Mucosa of rectum (tissue), 2 donors: ENCODE data around the gene AP5S1.

Experiments
- H3K27ac ChIP-seq, 2 donors: one replicate each; pipeline ENCODE4 v1.7.0; 2013; ENCODE audit warnings: inconsistent platforms in 2 of 2, low read depth in 2 of 2, low read length in 2 of 2
- H3K27me3 ChIP-seq, 2 donors: one replicate each; pipeline ENCODE4 v1.7.0; 2013; ENCODE audit warnings: low read length in 2 of 2; ENCODE audit not compliant: control insufficient read depth in 2 of 2, insufficient read depth in 2 of 2
- H3K36me3 ChIP-seq, 2 donors: one replicate each; pipeline ENCODE4 v1.7.0; 2013; ENCODE audit warnings: low read length in 2 of 2; ENCODE audit not compliant: control insufficient read depth in 2 of 2, insufficient read depth in 2 of 2
- H3K4me1 ChIP-seq, 2 donors: one replicate each; pipeline ENCODE4 v1.7.0; 2013; ENCODE audit warnings: low read length in 2 of 2, mild to moderate bottlenecking in 1 of 2; ENCODE audit not compliant: control insufficient read depth in 2 of 2, insufficient read depth in 2 of 2
- H3K4me3 ChIP-seq, 2 donors: one replicate each; pipeline ENCODE4 v1.7.0; 2013; ENCODE audit warnings: low read length in 2 of 2
- H3K9ac ChIP-seq, 2 donors: one replicate each; pipeline ENCODE4 v1.7.0; 2013; ENCODE audit warnings: low read length in 2 of 2, low read depth in 1 of 2, mild to moderate bottlenecking in 1 of 2
- H3K9me3 ChIP-seq, 2 donors: one replicate each; pipeline ENCODE4 v1.7.0; 2013; ENCODE audit warnings: low read length in 2 of 2; ENCODE audit not compliant: control insufficient read depth in 2 of 2
- donor health status: healthy.
- donor health status: Normal muscosa, but diverticular disease.

Gene AP5S1

DNA sequence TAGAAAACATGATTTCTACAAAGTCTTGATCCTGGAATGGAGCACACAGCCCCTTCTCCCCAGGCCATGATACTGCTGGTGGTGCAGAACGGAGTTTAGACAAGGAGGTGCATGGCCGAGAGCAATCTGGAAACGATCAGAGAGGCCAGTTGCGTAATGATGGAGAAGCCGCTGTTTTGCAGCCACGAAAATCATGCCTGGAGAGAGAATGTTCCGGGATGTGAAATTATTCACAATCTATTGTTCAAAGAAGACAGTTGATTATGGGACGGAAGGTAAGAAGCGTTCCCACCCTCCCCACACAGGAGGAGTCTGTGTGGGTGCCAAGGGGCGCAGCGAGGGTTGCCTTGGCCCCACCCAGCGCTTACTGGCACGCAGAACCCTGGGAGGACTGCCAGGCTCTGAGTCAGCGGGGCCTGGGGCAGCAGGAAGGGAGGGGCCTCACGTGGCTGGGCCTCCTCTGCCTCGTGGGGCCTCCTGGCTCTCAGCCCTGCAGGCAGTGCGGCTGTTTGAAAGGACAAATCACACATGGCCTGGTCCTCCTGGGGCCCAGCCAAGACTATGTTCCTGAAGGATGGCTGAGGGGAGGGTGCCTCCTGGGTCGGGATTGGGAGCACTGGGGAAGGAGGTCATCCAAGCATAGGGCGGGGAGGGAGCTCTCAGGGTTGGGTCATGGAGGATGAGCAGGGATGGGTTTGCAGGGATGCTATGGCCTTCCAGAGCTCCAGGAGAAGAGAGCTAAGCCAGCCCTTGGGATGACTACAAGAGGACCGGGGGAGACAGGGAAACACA, 8.7 kb upstream of the AP5S1 start:
- Histone ChIP-seq H3K9ac (peak overlapping the region; percentile 40 to 53), H3K4me3 (peak overlapping the region; percentile 54 to 72), H3K27ac (peak overlapping the region; percentile 88 to 89), H3K9me3 (no peaks in the 10 kb centered on the region), H3K27me3 (no peaks in the 10 kb centered on the region), H3K4me1 (peaks cover 49 to 55% of the 10 kb centered on the region in 2 donors), H3K36me3 (no peaks in the 10 kb centered on the region)

DNA sequence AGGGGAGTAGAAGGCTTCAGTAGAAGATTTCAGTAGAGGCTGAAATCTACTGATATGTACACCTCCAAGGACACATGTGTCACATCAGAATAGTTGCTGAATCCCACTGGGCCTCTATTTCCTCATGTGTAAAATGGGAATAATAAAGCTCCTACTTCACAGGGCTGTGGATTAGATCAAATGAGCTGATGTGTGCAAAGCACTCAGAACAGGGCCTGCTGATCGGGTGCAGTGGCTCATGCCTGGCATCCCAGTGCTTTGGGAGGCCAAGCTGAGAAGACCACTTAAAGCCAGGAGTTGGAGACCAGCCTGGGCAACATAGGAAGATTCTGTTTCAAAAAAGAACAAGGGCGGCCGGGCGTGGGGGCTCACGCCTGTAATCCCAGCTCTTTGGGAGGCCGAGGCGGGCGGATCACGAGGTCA, 8.1 kb upstream of the AP5S1 start:
- Histone ChIP-seq H3K4me3 (no peak overlapping the region), H3K9ac (peak overlapping the region; percentile 20 to 53), H3K27me3 (no peaks in the 10 kb centered on the region), H3K4me1 (peaks cover 43 to 49% of the 10 kb centered on the region in 2 donors), H3K27ac (peak overlapping the region; percentile 88 to 89), H3K9me3 (no peaks in the 10 kb centered on the region), H3K36me3 (no peaks in the 10 kb centered on the region)

DNA sequence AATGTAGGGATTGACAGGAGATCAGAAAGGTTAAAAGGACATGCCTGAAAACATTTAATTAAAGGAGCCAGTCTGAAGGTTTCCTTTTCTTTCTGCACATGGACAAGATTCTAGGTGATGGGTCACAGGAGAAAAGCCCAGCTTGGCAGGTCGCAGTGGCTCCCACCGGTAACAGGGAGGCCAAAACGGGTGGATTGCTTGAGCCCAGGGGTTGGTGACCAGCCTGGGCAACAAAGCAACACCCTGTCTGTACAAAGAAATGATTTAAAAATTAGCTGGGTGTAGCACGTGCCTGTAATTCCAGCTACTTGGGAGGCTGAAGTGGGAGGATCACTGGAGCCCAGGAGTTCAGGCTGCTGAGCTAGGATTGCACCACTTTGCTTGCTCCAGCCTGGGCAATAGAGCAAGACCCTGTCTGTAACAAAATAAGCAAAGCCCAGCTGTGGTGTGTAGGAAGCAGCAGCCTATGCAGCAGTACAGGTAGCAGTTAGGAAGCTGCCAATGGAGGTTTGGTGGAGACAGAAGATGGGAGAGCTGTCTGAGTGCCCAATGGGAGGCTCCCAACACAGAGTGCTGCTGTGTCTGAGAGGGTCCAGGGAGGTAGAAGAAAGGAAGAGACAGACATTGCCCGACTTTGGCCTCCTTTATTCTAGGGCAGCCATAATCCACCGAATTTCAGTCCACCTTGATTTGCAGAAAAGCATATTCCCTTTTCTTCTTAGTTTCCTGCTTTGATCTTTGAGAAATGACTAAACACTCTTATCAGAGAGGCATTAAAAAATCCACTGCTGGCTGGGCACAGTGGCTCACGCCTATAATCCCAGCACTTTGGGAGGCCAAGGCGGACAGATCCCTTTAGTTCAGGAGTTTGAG, 7.1 kb upstream of the AP5S1 start:
- H3K9me3 ChIP-seq = no peaks in the 10 kb centered on the region
- no peaks in the 10 kb centered on the region for H3K27me3 ChIP-seq
- peak overlapping the region; percentile 26 to 51 for H3K9ac ChIP-seq
- peak overlapping the region; percentile 48 to 52 for H3K27ac ChIP-seq
- peaks cover 33 to 42% of the 10 kb centered on the region in 2 donors for H3K4me1 ChIP-seq
- no peaks in the 10 kb centered on the region for H3K36me3 ChIP-seq
- no peak overlapping the region for H3K4me3 ChIP-seq

DNA sequence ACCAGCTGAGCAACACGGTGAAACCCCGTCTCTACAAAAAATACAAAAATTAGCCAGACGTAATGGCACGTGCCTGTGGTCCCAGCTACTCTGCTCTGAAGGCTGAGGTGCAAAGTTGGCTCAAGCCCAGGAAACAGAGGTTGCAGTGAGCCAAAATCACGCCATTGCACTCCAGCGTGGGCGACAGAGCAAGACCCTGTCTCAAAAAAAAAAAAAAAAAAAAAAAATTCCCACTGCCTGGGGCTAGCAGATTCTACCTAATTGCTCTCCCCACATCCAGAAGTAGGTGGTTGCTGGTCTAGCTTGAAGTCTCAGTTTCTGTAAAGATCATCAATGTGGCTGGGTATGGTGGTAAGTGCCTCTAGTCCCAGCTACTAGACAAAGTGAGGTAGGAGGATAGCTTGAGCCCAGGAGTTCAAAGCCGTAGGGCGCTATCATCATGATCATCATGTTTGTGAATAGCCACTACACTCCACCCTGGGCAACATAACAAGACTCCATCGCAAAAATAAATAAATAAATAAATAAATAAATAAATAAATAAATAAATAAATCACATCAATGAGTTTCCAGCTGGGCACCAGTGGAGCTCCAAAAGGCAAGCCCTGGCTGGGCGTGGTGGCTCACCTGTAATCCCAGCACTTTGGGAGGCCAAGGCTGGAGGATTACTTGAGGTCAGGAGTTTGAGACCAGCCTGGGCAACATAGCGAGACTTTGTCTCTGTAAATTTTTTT, 6.3 kb upstream of the AP5S1 start:
- Histone ChIP-seq H3K36me3 (no peaks in the 10 kb centered on the region), H3K4me1 (peaks cover 34 to 44% of the 10 kb centered on the region in 2 donors), H3K9me3 (no peaks in the 10 kb centered on the region), H3K27ac (peak overlapping the region; percentile 48 to 52), H3K27me3 (no peaks in the 10 kb centered on the region), H3K9ac (peak overlapping the region in 1 of 2 donors; percentile 18), H3K4me3 (no peak overlapping the region)

DNA sequence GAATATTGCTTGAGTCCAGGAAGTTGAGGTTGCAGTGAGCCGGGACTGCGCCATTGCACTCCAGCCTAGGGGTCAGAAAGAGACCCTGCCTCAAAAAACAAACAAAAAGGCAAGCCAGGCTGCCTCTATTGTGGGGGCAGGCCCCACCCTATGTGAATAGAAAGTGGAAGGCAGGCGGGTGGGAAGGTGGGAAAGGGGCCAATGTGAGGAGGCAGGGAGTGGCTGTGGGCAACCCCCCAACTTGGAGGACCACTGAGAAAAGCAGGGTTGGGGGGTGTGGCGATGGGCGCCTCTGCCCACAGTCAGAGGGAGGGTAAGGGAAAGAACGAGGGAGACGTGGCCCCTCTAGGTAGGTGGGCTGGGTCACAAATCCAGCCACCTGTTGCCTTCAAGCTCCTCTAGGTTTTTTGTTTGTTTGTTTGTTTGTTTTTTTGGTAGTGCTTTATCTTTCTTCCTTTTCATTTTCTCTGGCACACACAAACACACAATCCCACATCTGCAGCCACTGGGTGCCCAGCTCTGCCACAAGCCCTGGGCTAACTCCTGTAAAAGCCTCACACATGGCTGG, 5.3 kb upstream of the AP5S1 start:
- H3K27ac ChIP-seq = no peak overlapping the region
- no peak overlapping the region for H3K4me3 ChIP-seq
- no peaks in the 10 kb centered on the region for H3K27me3 ChIP-seq
- no peaks in the 10 kb centered on the region for H3K36me3 ChIP-seq
- peaks cover 40 to 49% of the 10 kb centered on the region in 2 donors for H3K4me1 ChIP-seq
- no peak overlapping the region for H3K9ac ChIP-seq
- no peaks in the 10 kb centered on the region for H3K9me3 ChIP-seq

DNA sequence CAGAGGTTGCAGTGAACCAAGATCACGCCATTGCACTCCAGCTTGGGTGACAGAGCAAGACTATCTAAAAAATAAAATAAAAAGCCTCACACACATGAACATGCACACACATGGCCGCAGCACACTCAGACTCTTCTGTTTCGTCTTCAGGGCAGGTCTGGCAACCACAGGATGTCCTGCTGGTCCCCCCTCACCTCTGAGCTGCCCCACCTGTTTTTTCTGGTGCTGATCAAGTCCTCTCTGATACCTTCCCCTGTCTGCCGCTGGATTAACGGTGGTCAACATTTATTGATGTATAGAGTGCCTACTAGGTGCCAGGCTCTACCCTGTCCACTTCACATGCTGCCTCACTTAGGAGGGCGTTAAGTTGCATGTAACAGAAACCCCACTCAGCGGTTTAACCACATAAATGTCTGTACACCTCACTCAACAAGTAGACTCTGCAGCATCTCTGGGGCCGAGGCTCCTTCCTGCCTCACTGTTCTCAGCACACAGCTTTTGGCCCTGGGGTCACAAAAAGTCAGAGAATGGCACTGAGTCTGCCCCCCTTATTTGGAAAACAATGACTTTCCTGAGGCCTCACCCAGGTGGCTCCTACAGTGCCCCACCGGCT, 4.5 kb upstream of the AP5S1 start:
- H3K36me3 ChIP-seq = no peaks in the 10 kb centered on the region
- H3K9ac ChIP-seq = no peak overlapping the region
- no peak overlapping the region for H3K27ac ChIP-seq
- H3K9me3 ChIP-seq = no peaks in the 10 kb centered on the region
- no peak overlapping the region for H3K4me3 ChIP-seq
- H3K27me3 ChIP-seq = no peaks in the 10 kb centered on the region
- H3K4me1 ChIP-seq = peaks cover 36 to 44% of the 10 kb centered on the region in 2 donors

DNA sequence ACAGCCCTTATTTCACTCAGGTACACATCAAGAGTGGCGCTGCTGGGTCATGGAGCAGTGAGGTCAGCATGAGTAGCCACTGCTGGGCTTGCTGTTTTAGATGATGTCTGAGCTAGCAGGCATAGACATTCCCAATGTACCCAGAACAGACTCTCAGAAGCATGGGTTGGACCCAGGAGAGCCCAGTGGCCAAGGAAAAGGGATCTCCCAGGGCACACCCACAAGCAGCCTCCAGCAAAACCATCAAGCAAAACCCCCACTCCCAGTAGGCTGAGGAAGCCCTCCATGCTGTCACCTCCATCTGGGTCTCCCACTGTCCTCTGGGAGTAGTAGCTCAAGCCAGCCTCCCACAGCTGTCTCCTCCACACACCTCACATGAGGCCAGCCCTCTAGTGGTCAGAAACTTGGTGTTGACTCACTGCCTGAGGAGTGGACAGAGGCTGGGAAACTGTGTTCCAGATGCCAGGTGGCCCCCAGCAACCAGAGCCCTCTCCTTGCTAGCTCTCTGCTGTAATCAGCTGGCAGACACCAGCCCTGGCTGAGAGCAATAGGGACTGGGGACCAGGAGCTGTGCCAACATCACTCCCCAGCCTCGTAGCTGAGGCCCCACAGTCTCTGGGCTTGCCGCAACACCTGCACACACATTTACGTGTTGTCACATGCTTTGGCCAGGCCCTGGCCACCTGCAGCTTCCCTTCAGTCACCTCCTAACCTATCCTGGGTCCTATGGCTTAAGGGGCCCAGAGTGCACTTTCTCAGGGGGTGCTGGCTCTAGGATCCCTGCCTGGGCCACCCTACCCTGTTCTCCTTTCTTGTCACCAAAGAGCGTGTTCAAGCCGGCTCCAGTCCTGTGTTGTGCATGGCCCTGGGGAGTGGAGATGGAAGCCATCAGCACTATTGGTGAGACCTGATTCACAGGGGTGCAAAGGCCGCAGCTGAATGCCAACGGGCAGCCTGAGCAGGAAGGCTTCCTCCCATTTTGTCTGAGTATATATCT, 1.9 kb upstream of the AP5S1 start:
- Histone ChIP-seq H3K4me1 (peaks cover 24 to 29% of the 10 kb centered on the region in 2 donors), H3K4me3 (no peak overlapping the region), H3K9ac (peak overlapping the region in 1 of 2 donors; percentile 23), H3K27ac (peak overlapping the region; percentile 29 to 65), H3K27me3 (no peaks in the 10 kb centered on the region), H3K9me3 (no peaks in the 10 kb centered on the region), H3K36me3 (peaks cover 3 to 15% of the 10 kb centered on the region in 2 donors)

DNA sequence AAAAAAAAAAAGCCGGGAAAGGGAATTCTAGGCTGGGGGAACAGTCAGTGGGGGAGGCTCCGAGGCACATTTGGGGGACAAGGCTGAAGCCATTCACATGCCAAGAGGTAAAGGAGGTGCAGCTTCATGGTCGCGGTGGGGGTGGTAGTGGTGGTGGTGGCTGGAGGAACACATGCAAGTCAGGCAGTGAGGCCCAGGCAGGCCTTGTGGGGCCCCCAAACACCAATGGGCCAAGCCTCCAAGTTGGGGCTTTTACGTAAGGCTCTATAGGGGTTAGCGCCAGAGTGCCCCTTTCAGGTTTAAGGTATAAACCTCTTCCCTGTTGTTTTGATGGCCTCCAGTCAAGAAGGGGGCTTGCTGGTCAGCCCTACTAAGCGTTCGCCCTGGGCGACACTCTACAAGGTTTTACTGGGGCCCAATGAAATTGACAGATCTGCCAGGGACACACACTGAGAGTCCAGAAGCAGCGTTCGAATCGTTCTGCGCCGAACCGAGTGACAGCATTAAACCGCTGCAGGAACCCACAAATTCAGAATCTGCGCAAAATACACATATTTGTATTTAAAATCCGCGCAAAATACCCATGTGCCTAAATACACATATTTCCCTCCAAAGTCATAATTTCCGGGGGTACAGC, 818 bp upstream of the AP5S1 start:
- Histone ChIP-seq H3K4me1 (peaks cover 20 to 23% of the 10 kb centered on the region in 2 donors), H3K36me3 (peaks cover 13 to 25% of the 10 kb centered on the region in 2 donors), H3K27me3 (no peaks in the 10 kb centered on the region), H3K27ac (peak overlapping the region; percentile 99 to 100), H3K9me3 (no peaks in the 10 kb centered on the region), H3K9ac (peak overlapping the region; percentile 96 to 98), H3K4me3 (peak overlapping the region; percentile 89 to 93)
